ENCODE measurements around the gene PDE11A. TPM values are rescaled to one million over a fixed set of nuclear protein-coding genes. Genes with fewer than 3 reads are reported as not detected.

Gene PDE11A
- total and polyA plus RNA-seq, 4 experiments from 2014 or later: not detected

GRCh38 chr2:177669201-177669600 is 403.4 kb downstream of the PDE11A start:
- POLR2A ChIA-PET (ENCODE audit: partially characterized antibody): no interaction called here
- H3K4me3 ChIP-seq (ENCODE audit: low read length in 2 of 2): no peak overlapping the region
- Mint-ChIP-seq H3K27me3 (peaks cover 8 to 9% of the 10 kb centered on the region in 2 donors), H3K4me1 (no peaks in the 10 kb centered on the region), H3K9me3 (no peaks in the 10 kb centered on the region), H3K36me3 (no peaks in the 10 kb centered on the region), H3K27ac (no peak overlapping the region), H3K4me3 (no peak overlapping the region)
- no peak overlapping the region for H3K27ac ChIP-seq (ENCODE audit: low read depth, low read length)
- DNase-seq: no peak
- no peaks in the 10 kb centered on the region for H3K36me3 ChIP-seq (ENCODE audit: insufficient read depth, low read length)
- H3K27me3 ChIP-seq (ENCODE audit: insufficient read depth, low read length): no peaks in the 10 kb centered on the region
- no peaks in the 10 kb centered on the region for H3K9me3 ChIP-seq (ENCODE audit: control insufficient read depth in 1 of 2, low read length in 2 of 2)
- CTCF ChIA-PET (ENCODE audit: partially characterized antibody): no interaction called here
- no peaks in the 10 kb centered on the region for H3K4me1 ChIP-seq (ENCODE audit: insufficient read depth, low read length)
- intact Hi-C loops (cut with micrococcal nuclease): no loop called here

- CTCF ChIA-PET (ENCODE audit: partially characterized antibody): no interaction called here
- POLR2A ChIA-PET (ENCODE audit: partially characterized antibody): no interaction called here
- H3K27ac Mint-ChIP-seq: no peak overlapping the region
- no peaks in the 10 kb centered on the region for H3K9me3 ChIP-seq (ENCODE audit: control insufficient read depth in 1 of 2, low read length in 2 of 2)
- H3K36me3 ChIP-seq (ENCODE audit: insufficient read depth, low read length): no peaks in the 10 kb centered on the region
- no peak for DNase-seq
- peaks cover 7 to 8% of the 10 kb centered on the region in 2 donors for H3K27me3 Mint-ChIP-seq
- H3K27ac ChIP-seq (ENCODE audit: low read depth, low read length): no peak overlapping the region
- H3K4me1 Mint-ChIP-seq: no peaks in the 10 kb centered on the region
- H3K36me3 Mint-ChIP-seq: no peaks in the 10 kb centered on the region
- H3K4me3 ChIP-seq (ENCODE audit: low read length in 2 of 2): no peak overlapping the region
- no peaks in the 10 kb centered on the region for H3K27me3 ChIP-seq (ENCODE audit: insufficient read depth, low read length)
- H3K9me3 Mint-ChIP-seq: no peaks in the 10 kb centered on the region
- intact Hi-C loops (cut with micrococcal nuclease): no loop called here
- H3K4me3 Mint-ChIP-seq: no peak overlapping the region
- H3K4me1 ChIP-seq (ENCODE audit: insufficient read depth, low read length): no peaks in the 10 kb centered on the region
Measured at GRCh38 chr2:177668617-177669016, 404.0 kb downstream of the PDE11A start.

DNA sequence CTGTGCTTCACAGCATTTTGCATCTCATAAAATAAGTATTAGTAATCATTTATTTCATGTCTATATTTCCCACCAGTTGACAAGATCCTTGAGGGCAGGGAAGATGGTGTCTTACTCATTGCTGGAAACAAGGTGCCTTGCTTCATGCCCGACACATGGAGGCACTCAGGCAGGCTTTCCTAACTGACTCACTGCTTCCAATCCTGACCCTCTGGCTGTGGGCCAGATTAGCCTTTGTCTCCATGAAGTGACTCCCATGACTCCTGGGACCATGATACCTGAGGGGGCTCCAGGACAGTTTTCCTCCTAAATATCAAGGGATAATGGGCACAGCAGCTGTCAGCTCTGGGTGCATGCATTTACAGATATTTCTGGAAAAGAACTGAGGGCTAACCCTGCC is 405.0 kb downstream of the PDE11A start:
- POLR2A ChIA-PET (ENCODE audit: partially characterized antibody): no interaction called here
- no peaks in the 10 kb centered on the region for H3K36me3 ChIP-seq (ENCODE audit: insufficient read depth, low read length)
- no peaks in the 10 kb centered on the region for H3K4me1 ChIP-seq (ENCODE audit: insufficient read depth, low read length)
- no peaks in the 10 kb centered on the region for H3K9me3 Mint-ChIP-seq
- no peak overlapping the region for H3K4me3 Mint-ChIP-seq
- H3K9me3 ChIP-seq (ENCODE audit: control insufficient read depth in 1 of 2, low read length in 2 of 2): no peaks in the 10 kb centered on the region
- peaks cover 4 to 8% of the 10 kb centered on the region in 2 donors for H3K27me3 Mint-ChIP-seq
- no peak overlapping the region for H3K27ac Mint-ChIP-seq
- no peaks in the 10 kb centered on the region for H3K4me1 Mint-ChIP-seq
- DNase-seq: no peak
- no peak overlapping the region for H3K27ac ChIP-seq (ENCODE audit: low read depth, low read length)
- no peak overlapping the region for H3K4me3 ChIP-seq (ENCODE audit: low read length in 2 of 2)
- CTCF ChIA-PET (ENCODE audit: partially characterized antibody): no interaction called here
- H3K27me3 ChIP-seq (ENCODE audit: insufficient read depth, low read length): no peaks in the 10 kb centered on the region
- no peaks in the 10 kb centered on the region for H3K36me3 Mint-ChIP-seq
- intact Hi-C loops (cut with micrococcal nuclease): no loop called here

- CTCF ChIA-PET (ENCODE audit: partially characterized antibody): no interaction called here
- Mint-ChIP-seq H3K27me3 (peaks cover 3 to 4% of the 10 kb centered on the region in 2 donors), H3K4me3 (no peak overlapping the region), H3K36me3 (no peaks in the 10 kb centered on the region), H3K4me1 (no peaks in the 10 kb centered on the region), H3K9me3 (no peaks in the 10 kb centered on the region), H3K27ac (no peak overlapping the region)
- no peak for DNase-seq
- H3K27ac ChIP-seq (ENCODE audit: low read depth, low read length): no peak overlapping the region
- H3K9me3 ChIP-seq (ENCODE audit: control insufficient read depth in 1 of 2, low read length in 2 of 2): no peaks in the 10 kb centered on the region
- H3K27me3 ChIP-seq (ENCODE audit: insufficient read depth, low read length): no peaks in the 10 kb centered on the region
- no peak overlapping the region for H3K4me3 ChIP-seq (ENCODE audit: low read length in 2 of 2)
- POLR2A ChIA-PET (ENCODE audit: partially characterized antibody): no interaction called here
- H3K4me1 ChIP-seq (ENCODE audit: insufficient read depth, low read length): no peaks in the 10 kb centered on the region
- no peaks in the 10 kb centered on the region for H3K36me3 ChIP-seq (ENCODE audit: insufficient read depth, low read length)
- intact Hi-C loops (cut with micrococcal nuclease): no loop called here
Measured at GRCh38 chr2:177666408-177666807, 406.2 kb downstream of the PDE11A start.

DNA sequence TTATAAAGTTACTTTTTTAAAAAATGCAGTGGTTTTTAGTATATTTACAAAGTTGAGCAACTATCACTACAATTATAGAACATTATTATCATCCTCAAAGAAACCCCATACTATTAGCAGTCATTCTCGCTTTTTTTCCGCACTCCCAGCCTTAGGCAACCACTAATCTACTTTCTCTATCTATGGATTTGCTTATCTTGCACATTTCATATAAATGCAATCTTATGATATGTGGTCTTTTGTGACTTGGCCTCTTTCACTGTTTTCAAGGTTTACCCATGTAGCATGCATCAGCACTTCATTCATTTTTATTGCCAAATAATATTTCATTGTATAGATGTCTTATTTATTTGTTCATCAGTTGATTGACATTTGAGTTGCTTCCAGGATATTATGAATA is 406.6 kb downstream of the PDE11A start:
- Histone ChIP-seq H3K4me3 (ENCODE audit: low read length in 2 of 2) (no peak overlapping the region), H3K36me3 (ENCODE audit: insufficient read depth, low read length) (no peaks in the 10 kb centered on the region), H3K27ac (ENCODE audit: low read depth, low read length) (no peak overlapping the region), H3K4me1 (ENCODE audit: insufficient read depth, low read length) (no peaks in the 10 kb centered on the region), H3K9me3 (ENCODE audit: control insufficient read depth in 1 of 2, low read length in 2 of 2) (no peaks in the 10 kb centered on the region), H3K27me3 (ENCODE audit: insufficient read depth, low read length) (no peaks in the 10 kb centered on the region)
- H3K9me3 Mint-ChIP-seq: no peaks in the 10 kb centered on the region
- H3K4me1 Mint-ChIP-seq: no peaks in the 10 kb centered on the region
- ChIA-PET CTCF (ENCODE audit: partially characterized antibody) (no interaction called here), POLR2A (ENCODE audit: partially characterized antibody) (no interaction called here)
- H3K27ac Mint-ChIP-seq: no peak overlapping the region
- no peaks in the 10 kb centered on the region for H3K36me3 Mint-ChIP-seq
- H3K4me3 Mint-ChIP-seq: no peak overlapping the region
- intact Hi-C loops (cut with micrococcal nuclease): no loop called here
- DNase-seq: no peak
- H3K27me3 Mint-ChIP-seq: peaks cover 2 to 4% of the 10 kb centered on the region in 2 donors

- ChIA-PET CTCF (ENCODE audit: partially characterized antibody) (no interaction called here), POLR2A (ENCODE audit: partially characterized antibody) (no interaction called here)
- Mint-ChIP-seq H3K4me3 (no peak overlapping the region), H3K9me3 (no peaks in the 10 kb centered on the region), H3K27me3 (peaks cover 2 to 4% of the 10 kb centered on the region in 2 donors), H3K36me3 (no peaks in the 10 kb centered on the region), H3K27ac (no peak overlapping the region), H3K4me1 (no peaks in the 10 kb centered on the region)
- Histone ChIP-seq H3K27me3 (ENCODE audit: insufficient read depth, low read length) (no peaks in the 10 kb centered on the region), H3K4me1 (ENCODE audit: insufficient read depth, low read length) (no peaks in the 10 kb centered on the region), H3K36me3 (ENCODE audit: insufficient read depth, low read length) (no peaks in the 10 kb centered on the region), H3K9me3 (ENCODE audit: control insufficient read depth in 1 of 2, low read length in 2 of 2) (no peaks in the 10 kb centered on the region), H3K4me3 (ENCODE audit: low read length in 2 of 2) (no peak overlapping the region), H3K27ac (ENCODE audit: low read depth, low read length) (no peak overlapping the region)
- intact Hi-C loops (cut with micrococcal nuclease): no loop called here
- DNase-seq: no peak
Measured at GRCh38 chr2:177665328-177665727, 407.2 kb downstream of the PDE11A start.

DNA sequence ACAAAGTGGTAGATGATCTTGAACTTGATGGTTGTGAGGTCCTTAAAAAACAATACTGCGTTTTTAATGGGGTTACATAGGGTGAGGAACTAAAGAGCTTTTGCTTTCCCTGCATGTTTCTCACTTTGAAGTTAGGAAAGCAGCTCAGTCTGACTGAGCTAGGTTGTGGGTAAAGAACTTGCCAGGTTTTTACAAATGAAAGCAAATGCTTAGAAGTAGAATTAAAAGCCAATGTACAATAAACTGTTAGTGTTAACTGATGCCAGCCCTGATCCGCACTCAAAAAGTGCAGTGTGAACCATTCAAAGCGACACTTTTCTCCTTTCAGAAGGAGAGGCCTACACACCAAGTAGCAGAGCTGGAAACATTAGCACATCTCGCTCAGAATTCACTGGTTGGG is 409.7 kb downstream of the PDE11A start:
- no peak overlapping the region for H3K4me3 Mint-ChIP-seq
- Histone ChIP-seq H3K36me3 (ENCODE audit: insufficient read depth, low read length) (no peaks in the 10 kb centered on the region), H3K27ac (ENCODE audit: low read depth, low read length) (no peak overlapping the region), H3K9me3 (ENCODE audit: control insufficient read depth in 1 of 2, low read length in 2 of 2) (no peaks in the 10 kb centered on the region), H3K4me1 (ENCODE audit: insufficient read depth, low read length) (no peaks in the 10 kb centered on the region), H3K4me3 (ENCODE audit: low read length in 2 of 2) (no peak overlapping the region), H3K27me3 (ENCODE audit: insufficient read depth, low read length) (no peaks in the 10 kb centered on the region)
- no peaks in the 10 kb centered on the region for H3K36me3 Mint-ChIP-seq
- H3K27ac Mint-ChIP-seq: no peak overlapping the region
- intact Hi-C loops (cut with micrococcal nuclease): no loop called here
- no peaks in the 10 kb centered on the region for H3K4me1 Mint-ChIP-seq
- CTCF ChIA-PET (ENCODE audit: partially characterized antibody): interaction anchor here (0.8 kb wide), 1 partner anchor 28 kb away, joined by 3 read pairs; no protein-coding TSS in a partner anchor
- no peak for DNase-seq
- POLR2A ChIA-PET (ENCODE audit: partially characterized antibody): no interaction called here
- H3K27me3 Mint-ChIP-seq: peaks cover 4 to 12% of the 10 kb centered on the region in 2 donors
- H3K9me3 Mint-ChIP-seq: no peaks in the 10 kb centered on the region

DNA sequence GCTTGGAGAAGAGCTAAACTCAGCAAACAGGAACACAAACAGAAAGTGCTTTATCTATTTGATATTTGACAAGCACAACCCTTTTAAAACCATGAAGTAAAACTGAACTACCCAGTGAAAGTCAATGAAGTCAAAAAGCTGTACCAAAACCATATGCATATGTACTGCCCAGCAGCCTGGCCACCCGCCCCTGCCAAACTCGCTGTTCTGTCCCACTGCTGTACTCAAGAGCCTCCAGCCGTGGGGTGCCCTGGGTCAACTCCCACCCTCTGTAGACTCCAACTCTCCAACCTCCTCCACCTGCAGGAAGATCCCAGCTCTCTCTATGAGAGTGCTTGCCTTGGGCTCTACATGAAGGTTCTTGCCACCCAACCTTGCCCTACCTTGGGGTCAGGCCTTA is 411.8 kb downstream of the PDE11A start:
- H3K36me3 ChIP-seq (ENCODE audit: insufficient read depth, low read length): no peaks in the 10 kb centered on the region
- Mint-ChIP-seq H3K4me1 (no peaks in the 10 kb centered on the region), H3K36me3 (no peaks in the 10 kb centered on the region), H3K27me3 (peaks cover 10 to 24% of the 10 kb centered on the region in 2 donors), H3K27ac (no peak overlapping the region), H3K4me3 (no peak overlapping the region), H3K9me3 (no peaks in the 10 kb centered on the region)
- no peak overlapping the region for H3K4me3 ChIP-seq (ENCODE audit: low read length in 2 of 2)
- H3K27ac ChIP-seq (ENCODE audit: low read depth, low read length): no peak overlapping the region
- ChIA-PET CTCF (ENCODE audit: partially characterized antibody) (no interaction called here), POLR2A (ENCODE audit: partially characterized antibody) (no interaction called here)
- no peak for DNase-seq
- no peaks in the 10 kb centered on the region for H3K9me3 ChIP-seq (ENCODE audit: control insufficient read depth in 1 of 2, low read length in 2 of 2)
- no peaks in the 10 kb centered on the region for H3K27me3 ChIP-seq (ENCODE audit: insufficient read depth, low read length)
- intact Hi-C loops (cut with micrococcal nuclease): no loop called here
- no peaks in the 10 kb centered on the region for H3K4me1 ChIP-seq (ENCODE audit: insufficient read depth, low read length)
